Retina (tissue), 1 donor: ENCODE measurements around the gene C2orf49.

Experiments
- DNase-seq: peaks from one replicate; pipeline ENCODE4 v3.0.0-alpha.2; 2016

C2orf49 gene

DNA sequence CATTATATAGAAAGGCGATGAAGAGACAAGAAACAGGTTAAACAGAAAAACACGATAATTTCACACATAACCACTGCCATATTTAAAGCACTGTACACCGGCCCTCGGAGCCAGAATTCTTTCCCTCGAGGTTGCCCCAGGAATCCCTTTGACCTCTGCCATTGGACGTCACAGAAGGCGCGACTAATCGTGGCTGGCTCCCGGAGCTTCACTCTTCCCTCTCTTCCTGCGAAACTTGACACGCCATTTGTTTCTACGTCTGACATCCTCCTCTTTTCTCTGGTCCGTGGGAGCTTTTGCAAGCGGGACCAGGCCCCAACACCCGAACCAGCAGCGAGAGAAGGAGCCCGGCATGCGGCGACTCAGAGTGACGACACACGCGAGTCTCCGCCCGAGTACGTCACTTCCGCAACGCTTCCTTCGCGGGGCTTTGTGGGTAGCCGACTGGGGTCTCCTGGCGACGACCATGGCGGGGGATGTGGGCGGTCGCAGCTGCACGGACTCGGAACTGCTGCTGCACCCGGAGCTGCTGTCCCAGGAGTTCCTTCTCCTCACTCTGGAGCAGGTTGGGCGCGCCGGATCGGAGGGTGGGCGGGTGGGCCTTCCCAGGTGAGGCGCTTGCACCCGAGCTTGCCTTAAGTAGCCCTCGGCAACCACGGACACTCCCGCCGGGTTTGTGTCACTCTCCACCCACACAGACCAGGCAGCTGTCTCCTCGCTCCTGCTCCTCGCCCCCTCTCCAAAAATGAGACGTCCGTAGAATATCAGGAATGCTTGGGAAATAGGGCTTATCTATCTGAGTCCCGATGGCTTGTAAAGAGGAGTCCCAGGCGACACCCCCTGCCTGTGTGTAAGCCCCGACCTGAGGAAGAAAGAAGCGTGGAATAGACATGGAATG lies at the start of gene C2orf49:
Gene C2orf49 (plus strand): TSS at position 419 of the 898 bp plus-strand sequence. CDS start 48 bp downstream, at position 467.
- peak; percentile 99 for DNase-seq

DNA sequence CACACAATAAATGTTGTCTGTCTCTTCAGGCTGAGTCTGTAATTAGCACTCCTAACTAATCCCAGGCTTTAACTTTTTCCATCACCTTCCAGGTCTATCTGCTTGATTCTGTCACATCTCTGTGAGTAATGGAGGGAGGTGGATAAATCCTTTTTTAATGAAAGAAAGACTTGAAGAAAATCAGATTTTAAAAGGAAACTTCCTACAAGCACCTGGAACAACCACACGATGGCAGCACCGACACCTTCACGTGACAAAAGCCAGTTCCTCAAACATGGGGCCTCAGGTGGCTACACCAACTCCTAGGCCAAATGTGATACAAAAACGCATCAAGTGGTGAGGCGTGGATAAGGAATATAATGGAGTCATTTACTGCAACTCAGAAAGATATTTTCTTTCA lies 49.6 kb upstream of the C2orf49 start:
- DNase-seq: no peak

DNA sequence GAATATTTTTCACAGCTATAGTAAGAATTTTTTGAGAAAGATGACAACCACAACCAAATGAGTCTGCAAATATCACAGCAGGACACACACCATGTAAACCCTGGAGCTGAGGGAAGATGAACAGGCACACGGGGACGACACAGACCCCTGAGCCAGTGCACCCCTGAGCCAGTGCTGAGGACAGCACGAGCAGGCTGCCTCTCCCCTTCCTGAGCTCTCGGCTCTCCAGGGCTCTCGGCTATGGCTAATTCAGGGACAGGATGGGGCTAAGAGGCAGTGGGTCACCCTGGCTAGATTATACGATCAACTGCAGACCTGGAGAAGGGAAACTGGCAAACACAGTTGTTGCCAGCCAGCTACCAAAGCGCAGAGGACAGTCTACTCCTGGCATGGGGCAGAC lies 49.2 kb upstream of the C2orf49 start:
- DNase-seq: no peak

DNA sequence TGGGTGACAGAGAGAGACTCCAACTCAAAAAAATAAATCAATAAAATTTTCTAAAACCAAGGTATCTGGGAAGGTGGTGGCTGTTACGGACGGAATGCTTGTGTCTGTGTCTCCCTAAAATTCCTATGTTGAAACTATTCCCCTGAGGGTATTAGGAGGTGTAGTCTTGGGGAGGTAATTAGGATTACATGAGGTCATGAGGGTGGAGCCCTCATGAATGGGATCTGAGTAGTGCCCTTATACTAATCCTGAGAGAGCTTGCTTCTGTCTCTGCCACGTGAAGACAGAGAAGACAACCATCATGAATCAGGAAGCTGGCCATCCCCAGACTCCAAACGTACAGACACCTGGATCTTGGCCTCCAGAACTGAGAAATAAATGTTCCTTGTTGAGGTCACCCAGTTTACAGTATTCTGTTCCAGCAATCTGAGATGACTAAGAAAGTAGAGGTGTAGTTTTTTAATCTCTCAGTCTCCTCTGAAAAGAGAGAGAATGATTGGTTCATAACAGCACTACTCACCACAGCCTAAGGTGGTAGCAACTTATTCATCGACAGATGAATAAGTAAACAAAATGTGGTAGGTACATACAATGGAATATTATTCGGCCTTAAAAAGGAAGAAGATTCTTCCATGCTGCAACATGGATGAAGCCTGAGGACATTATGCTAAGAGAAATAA lies 46.2 kb upstream of the C2orf49 start:
- no peak for DNase-seq

DNA sequence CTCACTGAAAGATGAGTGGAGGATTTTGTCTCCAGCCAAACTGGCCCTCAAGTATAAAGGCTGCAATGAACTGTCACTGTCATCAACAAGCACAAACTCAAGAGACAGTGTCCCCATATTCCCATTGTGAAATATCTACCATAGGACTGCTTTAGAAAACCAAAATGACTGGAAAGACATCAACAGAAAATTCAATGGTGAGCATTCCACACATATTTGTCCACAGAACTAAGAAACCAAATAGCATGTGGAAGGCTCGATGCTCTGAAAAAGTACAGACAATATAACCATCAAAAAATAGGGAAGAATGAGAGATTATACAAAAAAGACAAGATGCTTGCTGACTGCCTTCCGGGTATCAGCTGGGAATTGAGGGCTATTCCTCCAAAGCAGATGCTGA lies 45.4 kb upstream of the C2orf49 start:
- no peak for DNase-seq

DNA sequence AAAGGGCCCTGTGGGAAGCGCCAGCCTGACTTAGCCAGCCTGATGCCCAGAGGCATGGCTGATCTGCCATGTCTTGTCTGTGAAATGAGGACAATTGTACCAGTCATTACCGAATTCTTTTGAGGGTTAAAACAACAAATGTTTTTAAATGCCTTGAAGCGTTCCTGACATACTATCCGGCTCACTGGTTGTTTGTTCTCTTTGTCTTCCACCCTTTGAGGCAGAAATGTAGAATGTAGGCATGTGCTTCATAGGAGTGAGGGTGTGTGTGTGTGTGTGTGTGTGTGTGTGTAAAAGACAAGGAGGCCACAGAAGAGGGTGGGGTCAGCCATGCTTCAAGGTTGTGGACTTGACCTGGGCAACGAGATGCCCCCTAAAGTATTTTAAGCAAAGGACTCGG lies 43.3 kb upstream of the C2orf49 start:
- no peak for DNase-seq

DNA sequence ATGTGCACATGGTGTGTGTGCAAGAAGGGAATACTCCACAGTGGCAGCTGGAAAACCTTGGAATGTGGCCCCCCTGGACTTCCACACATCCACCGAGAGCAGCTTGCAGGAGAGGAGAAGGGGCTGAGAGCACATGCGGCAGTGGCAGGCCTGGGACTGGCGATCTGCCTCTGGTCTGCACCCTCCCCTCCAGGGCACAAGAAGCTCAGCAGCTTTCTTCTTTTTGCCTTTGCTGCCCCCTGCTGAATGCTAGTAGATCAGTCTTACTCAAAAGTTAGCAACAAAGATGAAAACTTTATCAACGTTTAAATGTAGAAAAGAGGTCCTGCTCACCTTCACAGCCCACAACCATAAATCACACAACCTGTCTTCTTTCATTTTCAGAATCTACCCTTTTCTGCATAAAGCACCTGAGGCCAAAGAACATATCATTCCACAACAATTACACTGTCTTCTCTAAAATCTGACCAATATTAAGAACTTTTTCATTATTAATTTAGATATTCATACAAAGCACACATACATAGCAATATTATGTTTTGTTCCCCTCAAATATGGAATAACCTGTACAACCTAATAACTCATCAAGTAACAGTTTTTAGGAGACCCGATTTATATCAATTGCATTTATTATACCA lies 42.4 kb upstream of the C2orf49 start:
- DNase-seq: peak; percentile 39

DNA sequence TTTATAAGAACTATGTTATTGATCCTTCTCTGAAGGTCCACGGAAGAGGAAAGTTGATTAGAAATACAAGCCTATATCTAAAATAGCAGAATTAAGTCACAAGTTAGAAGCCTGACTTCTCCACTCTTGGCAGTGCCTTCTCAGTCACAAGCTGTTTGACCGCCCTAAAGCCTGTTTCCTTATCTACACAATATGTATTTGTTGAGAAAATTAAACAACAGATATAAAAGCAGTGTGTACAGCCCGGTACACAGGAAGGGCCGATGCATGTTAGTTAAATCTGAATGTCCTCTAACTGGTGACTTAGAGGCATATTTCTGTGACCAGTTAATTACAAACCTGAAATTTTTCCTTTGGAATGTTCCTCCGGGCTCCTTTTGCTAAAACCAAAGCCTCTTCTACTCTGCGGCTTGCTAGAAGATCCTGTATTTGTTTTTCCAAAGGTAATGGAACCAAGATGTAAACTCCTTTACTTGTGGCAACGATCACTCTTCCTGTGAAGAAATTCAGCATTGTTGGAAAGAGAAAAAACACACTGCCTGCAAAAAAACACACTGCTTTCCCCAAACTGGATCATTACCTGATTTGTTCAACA lies 41.2 kb upstream of the C2orf49 start:
- no peak for DNase-seq

DNA sequence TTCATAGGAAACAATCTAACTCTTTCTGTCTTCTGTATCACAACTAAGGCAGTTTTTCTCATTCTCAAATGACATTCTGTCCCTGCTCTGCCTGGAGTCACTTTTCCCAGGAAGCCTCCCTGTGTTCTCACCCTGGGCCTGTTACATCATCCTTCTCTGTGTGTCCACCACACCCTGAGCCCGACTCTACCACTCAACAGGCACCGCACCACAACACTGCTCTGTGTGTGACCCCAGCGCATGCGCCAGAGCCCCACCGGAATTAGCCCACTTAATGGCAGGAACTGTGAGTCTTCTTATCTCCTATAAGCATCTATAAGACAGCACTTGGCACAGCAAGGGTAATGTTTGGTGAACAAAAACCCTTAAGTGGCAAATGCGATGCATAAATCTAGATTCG lies 40.1 kb upstream of the C2orf49 start:
- no peak for DNase-seq

DNA sequence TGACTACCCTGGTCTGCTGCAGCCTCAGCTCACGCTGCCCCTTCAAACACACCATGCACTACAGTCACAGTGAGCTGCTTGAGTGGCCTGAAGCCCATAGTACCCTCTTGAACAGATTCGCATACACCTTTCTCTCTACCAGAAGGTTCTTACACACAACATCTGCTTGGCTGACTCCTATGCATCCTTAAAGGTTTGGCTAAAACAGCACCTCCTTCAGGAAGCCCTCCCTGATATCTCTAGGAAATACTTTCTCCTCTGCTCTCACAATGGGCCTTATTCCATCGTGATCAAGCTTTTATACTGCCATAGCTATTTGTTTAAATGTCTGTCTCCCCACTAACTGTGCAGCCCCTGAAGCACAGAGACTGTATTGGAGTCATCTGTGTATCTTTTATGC lies 39.3 kb upstream of the C2orf49 start:
- DNase-seq: no peak

DNA sequence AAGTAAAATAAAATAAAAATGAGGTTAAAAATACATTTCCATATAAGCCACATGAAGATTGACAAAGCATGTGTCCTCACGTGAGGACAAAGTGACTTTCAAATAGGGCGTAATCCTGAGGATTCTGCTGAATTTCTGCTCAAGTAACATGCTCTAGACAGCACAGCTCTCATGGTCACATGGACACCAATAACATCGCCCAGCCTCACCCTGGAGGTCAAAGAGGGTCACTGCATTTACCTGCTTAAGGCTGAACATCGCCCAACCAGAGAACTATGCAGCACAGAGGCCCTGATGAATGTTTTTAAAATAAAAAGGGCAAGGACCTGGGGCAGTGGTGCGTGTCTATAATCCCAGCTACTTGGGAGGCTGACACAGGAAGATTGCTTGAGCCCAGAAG lies 38.0 kb upstream of the C2orf49 start:
- no peak for DNase-seq

DNA sequence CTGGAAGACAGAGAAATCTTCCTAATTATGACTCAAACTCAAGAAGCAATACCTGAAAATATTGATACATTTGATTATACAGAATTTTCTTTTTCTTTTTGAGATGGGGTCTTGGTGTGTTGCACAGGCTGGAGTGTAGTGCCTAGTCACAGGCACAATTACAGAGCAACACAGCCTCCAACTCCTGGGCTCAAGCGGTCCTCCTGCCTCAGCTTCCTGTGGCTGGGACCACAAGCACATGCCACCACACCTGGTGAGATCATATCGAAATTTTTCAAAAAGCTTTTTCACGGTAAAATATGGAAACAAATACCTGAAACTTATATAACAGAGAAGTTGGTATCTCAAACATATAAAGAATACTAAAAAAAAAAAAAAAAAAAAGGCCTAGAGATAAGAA lies 35.7 kb upstream of the C2orf49 start:
- DNase-seq: no peak

DNA sequence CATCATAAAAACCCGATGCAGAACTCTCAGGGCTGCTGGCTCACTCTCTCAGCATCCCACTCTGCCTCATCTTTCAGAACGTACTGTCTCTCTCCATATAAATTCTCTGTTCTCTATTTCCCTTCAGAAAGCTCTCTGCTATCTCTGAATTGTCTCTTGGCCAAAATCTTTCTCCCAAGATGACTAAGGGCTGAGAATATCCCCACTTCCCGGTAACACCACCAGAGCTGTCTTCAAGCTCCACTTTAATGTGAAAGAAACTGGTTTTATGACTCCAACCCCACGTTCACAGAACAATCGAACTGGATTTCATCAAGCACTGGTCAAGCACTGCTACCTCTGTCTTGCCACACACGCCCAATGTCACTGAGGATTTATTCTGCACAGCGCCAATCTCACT lies 30.2 kb upstream of the C2orf49 start:
- no peak for DNase-seq

DNA sequence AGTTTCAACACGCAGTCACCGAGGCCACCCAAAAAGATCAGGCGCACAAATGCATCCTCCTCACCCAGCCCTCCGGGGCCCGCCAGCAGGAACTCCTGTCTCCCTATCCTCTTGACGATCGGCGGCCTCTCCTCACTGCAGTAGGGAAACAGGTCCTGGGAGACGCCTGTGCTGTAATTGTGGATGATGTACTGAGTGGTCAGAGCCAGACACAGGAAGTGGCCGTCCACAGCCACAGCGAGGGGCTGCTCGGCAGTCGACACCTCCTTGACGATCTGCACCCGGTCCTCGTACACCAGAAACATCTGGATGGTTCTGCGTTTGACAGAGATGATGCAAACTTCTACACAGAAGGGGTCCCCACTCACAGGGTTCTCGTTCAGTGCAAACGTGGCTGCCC lies 29.8 kb upstream of the C2orf49 start:
- DNase-seq: no peak

DNA sequence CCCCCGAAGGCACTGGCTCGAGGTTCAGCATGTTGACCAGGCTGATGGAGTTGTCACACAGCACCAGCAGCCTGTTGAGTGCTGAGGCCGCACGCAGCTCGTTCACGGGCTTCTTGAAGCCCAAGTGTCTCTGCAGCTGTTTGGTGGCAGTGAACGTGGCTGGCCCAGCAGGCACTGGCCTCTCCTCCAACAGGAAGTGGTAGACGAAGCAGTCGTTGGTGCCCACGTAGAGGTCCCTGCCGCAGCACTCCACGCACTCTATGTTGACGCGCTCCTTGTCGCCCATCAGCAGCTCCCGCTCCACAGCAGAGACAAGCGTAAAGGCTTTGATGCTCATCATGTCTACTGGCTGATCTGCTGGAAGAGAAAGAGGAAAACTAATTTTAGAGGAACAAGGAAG lies 29.4 kb upstream of the C2orf49 start:
- no peak for DNase-seq

DNA sequence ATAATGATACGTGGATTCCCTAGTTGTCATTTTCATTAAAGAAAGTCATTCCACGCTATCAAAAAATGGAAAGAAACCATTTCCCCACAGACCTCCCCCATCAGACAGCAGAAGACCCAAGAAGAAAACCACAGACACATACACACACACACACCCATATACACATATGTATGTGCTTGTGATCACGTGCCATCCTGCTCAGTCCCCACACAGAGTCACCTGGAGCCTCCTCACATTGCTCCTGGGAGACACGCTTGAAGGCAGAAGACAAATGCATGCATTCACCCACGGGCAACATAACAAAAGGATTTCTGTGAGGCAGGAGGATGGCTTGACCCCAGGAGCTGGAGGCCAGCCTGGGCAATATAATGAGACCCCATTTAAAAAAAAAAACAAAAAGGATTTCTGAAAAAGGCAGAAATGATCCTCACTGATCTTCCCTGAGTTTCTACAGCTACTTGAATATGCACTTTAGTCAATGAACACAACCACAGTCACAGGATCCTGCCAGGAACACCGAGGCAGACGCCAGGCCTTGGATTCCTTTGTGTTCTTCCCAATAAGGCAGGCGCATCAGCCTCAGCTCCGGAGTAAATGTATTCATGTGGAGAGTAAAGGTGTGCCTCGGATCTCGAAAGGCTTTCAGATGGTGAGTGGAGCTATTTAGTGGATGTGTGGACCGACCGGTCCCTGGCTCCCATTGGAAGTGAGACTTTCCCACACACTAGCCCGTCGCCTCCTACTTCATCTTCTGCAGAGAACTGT lies 28.8 kb upstream of the C2orf49 start:
- no peak for DNase-seq

DNA sequence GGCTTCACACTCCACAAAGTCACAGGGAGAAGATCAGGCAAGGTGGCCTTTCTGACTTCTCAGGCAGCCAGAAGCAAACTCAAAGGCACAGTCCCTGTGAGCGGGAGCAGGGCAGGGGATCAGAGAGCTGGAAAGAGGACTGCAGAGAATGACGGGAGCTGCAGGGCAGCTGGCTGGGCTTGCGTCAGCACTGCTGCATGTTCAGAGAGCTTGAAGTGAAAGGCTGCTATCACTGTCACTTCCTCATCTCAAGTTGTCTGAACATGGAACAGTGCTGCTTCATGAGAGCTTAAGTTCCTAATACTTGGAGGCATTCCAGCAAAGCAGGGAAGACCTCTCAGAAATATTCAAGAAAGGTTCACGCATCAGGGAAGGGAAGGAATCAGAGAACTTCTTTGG lies 28.2 kb upstream of the C2orf49 start:
- no peak for DNase-seq

DNA sequence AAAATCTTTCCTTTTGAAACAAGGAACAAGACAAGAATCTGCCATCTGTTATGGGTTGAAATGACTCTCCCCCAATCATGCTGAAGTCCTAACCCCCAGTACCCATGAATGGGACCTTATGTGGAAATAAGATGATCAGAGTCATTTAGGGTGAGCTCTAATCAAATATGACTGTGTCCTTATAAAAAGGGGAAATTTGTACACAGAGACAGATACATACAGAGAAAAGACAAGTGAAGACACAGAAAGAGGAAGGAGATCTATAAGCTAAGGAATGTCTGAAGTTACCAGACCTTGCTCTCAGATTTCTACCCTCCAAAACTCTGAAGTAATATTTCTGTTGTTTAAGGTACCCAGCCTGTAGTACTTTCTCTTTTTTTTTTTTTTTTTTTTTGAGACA lies 23.5 kb upstream of the C2orf49 start:
- no peak for DNase-seq

DNA sequence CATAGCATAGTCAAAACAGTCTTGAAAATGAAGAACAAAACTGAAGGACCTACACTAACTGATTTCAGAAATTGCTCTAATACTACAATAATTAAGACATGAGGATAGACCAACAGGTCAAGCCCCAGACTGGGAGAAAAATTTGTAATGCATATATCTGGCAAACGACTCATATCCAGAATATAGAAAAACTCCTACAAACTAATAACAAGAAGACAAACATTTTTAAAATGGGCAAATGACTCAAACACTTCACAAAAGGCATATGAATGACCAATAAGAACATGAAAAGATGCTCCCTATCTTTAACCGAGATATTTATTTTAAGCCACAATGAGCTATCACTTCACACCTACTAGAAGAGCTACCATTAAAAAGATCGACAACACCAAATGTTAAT lies 22.0 kb upstream of the C2orf49 start:
- no peak for DNase-seq

DNA sequence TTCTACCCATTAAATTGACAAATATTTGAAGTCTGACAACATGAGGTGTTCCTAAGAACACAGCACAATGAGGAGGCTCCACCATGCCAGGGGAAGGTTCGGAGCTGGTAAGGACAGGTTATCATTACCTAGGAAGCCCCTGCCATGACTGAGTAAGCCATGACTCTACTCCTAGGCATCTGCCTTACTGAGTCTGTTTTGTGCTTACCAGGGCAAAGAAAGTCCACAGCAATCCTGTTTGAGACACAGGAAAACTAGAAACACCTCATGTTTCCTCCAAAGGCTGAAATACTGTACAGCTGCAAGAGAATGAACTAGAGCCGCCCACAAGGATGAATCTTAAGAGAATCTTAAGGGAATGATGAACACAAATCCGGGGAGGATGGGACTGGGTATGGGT lies 19.4 kb upstream of the C2orf49 start:
- DNase-seq: no peak

DNA sequence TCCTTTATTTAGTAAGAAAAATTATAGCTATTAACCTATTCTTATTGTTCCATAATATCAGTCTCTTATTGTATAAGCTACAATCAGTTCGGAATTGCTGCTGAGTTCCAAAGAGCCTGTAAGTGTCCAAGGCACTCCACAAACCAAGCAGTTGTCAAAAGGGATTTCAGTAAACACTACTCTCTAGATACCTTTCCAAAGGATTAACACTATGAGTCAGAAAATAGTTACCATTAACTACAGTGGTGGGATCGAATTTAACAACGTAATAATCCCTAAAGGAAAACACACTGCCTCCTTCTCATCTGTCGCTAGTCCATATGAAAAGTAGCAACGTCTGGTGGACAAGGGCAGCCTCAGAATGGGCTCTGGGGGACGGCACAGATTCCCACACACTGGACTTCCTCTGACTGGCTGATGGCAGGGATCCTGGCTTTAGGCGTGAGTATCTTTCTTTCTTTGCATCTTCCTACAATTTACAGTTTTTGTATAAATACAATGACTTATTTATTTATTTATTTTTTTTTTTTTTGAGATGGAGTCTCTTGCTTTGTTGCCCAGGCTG lies 16.6 kb upstream of the C2orf49 start:
- no peak for DNase-seq

DNA sequence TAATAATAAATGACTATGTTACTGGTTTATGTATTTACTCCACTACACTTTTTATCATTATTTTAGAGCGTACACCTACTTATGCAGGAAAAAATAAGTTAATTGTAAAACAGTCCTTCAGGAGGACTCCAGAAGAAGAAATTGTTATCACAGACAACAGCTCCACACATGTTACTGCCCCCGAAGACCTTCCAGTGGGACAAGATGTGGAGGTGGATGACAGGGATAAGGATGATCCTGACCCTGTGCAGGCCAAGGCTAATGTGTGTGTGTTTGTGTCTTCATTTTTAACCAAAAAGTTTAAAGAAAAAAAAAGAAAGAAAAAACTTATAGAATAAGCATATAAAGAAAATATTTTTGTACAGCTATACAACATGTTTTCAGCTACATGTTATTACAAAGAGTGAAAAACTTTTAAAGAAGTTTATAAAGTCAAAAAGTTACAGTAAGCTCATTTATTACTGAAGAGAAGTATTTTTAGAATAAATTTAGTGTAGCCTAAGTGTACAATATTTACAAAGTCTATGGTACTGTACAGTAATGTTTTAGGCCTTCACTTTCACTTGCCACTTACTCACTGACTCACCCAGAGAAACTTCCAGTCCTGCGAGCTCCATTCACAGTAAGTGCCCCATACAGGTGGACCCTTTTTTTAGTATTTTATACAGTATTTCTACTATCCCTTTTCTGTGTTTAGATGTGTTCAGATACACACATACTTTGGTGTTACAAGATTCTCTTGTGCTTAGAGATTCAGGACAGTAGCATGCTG lies 15.3 kb upstream of the C2orf49 start:
- DNase-seq: no peak
